ENCODE results near the gene PLB1.

DNA sequence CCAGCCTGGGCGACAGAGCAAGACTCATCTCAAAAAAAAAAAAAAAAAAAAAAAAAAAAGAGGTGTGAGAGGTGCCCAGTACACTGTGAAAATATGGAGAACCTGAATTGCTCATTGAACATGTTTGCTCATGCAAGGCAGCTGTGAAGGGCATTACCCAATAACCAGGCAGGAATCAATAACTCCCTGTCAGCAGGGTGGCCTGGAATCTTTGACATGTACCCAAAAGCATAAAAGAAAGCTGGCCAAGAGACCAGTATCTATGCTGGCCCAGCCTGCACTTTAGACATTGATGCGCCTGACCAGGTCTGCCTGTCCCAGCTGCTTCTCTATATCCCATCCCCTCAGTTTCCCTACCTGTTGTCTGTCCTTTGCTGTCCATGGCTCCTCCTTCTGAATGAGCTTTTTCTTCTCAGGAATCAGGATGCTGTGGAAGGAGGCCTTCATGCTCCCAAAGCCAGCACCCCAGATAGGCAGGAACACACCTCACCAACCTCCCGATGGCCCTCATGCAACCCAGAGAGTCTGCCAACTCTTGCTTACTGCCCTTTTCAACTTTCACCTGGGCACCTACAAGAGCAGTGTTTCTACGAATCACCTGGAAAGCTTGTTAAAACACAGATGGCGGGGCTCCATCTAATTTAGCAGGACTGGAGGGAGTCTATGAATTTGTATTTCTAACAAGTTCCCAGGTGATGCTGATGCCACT is 172.4 kb downstream of the PLB1 start:
- TF ChIP-seq, protein P1, sequence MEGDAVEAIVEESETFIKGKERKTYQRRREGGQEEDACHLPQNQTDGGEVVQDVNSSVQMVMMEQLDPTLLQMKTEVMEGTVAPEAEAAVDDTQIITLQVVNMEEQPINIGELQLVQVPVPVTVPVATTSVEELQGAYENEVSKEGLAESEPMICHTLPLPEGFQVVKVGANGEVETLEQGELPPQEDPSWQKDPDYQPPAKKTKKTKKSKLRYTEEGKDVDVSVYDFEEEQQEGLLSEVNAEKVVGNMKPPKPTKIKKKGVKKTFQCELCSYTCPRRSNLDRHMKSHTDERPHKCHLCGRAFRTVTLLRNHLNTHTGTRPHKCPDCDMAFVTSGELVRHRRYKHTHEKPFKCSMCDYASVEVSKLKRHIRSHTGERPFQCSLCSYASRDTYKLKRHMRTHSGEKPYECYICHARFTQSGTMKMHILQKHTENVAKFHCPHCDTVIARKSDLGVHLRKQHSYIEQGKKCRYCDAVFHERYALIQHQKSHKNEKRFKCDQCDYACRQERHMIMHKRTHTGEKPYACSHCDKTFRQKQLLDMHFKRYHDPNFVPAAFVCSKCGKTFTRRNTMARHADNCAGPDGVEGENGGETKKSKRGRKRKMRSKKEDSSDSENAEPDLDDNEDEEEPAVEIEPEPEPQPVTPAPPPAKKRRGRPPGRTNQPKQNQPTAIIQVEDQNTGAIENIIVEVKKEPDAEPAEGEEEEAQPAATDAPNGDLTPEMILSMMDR (conservative IDR thresholded peaks at IDR 0.05; ENCODE audit: low read depth in 2 of 2) = no peak
- TF ChIP-seq EZH2 (IDR thresholded peaks at IDR 0.05; ENCODE audit: low read depth, unreplicated experiment) (no peak), POLR2AphosphoS5 (IDR thresholded peaks at IDR 0.05; ENCODE audit: low read depth) (no peak), CREB1 (CRISPR knock-in tag; IDR thresholded peaks at IDR 0.05; ENCODE audit: low read depth) (no peak), JUNB (IDR thresholded peaks at IDR 0.05; ENCODE audit: unreplicated experiment) (no peak), EZH2phosphoT487 (IDR thresholded peaks at IDR 0.05; ENCODE audit: unreplicated experiment) (no peak), NANOG (IDR thresholded peaks at IDR 0.05; ENCODE audit: borderline replicate concordance) (no peak), ZNF331 (CRISPR knock-in tag; IDR thresholded peaks at IDR 0.05; ENCODE audit: low read depth) (no peak), STAT1 (IDR thresholded peaks at IDR 0.05; ENCODE audit: unreplicated experiment) (no peak), ZNF114 (CRISPR knock-in tag; IDR thresholded peaks at IDR 0.05) (no peak)
- TF ChIP-seq, protein P2, sequence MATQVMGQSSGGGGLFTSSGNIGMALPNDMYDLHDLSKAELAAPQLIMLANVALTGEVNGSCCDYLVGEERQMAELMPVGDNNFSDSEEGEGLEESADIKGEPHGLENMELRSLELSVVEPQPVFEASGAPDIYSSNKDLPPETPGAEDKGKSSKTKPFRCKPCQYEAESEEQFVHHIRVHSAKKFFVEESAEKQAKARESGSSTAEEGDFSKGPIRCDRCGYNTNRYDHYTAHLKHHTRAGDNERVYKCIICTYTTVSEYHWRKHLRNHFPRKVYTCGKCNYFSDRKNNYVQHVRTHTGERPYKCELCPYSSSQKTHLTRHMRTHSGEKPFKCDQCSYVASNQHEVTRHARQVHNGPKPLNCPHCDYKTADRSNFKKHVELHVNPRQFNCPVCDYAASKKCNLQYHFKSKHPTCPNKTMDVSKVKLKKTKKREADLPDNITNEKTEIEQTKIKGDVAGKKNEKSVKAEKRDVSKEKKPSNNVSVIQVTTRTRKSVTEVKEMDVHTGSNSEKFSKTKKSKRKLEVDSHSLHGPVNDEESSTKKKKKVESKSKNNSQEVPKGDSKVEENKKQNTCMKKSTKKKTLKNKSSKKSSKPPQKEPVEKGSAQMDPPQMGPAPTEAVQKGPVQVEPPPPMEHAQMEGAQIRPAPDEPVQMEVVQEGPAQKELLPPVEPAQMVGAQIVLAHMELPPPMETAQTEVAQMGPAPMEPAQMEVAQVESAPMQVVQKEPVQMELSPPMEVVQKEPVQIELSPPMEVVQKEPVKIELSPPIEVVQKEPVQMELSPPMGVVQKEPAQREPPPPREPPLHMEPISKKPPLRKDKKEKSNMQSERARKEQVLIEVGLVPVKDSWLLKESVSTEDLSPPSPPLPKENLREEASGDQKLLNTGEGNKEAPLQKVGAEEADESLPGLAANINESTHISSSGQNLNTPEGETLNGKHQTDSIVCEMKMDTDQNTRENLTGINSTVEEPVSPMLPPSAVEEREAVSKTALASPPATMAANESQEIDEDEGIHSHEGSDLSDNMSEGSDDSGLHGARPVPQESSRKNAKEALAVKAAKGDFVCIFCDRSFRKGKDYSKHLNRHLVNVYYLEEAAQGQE (IDR thresholded peaks at IDR 0.05; ENCODE audit: unreplicated experiment) = no peak
- TF ChIP-seq, protein P3, sequence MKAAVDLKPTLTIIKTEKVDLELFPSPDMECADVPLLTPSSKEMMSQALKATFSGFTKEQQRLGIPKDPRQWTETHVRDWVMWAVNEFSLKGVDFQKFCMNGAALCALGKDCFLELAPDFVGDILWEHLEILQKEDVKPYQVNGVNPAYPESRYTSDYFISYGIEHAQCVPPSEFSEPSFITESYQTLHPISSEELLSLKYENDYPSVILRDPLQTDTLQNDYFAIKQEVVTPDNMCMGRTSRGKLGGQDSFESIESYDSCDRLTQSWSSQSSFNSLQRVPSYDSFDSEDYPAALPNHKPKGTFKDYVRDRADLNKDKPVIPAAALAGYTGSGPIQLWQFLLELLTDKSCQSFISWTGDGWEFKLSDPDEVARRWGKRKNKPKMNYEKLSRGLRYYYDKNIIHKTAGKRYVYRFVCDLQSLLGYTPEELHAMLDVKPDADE (IDR thresholded peaks at IDR 0.05) = no peak
- TF ChIP-seq, protein P4, sequence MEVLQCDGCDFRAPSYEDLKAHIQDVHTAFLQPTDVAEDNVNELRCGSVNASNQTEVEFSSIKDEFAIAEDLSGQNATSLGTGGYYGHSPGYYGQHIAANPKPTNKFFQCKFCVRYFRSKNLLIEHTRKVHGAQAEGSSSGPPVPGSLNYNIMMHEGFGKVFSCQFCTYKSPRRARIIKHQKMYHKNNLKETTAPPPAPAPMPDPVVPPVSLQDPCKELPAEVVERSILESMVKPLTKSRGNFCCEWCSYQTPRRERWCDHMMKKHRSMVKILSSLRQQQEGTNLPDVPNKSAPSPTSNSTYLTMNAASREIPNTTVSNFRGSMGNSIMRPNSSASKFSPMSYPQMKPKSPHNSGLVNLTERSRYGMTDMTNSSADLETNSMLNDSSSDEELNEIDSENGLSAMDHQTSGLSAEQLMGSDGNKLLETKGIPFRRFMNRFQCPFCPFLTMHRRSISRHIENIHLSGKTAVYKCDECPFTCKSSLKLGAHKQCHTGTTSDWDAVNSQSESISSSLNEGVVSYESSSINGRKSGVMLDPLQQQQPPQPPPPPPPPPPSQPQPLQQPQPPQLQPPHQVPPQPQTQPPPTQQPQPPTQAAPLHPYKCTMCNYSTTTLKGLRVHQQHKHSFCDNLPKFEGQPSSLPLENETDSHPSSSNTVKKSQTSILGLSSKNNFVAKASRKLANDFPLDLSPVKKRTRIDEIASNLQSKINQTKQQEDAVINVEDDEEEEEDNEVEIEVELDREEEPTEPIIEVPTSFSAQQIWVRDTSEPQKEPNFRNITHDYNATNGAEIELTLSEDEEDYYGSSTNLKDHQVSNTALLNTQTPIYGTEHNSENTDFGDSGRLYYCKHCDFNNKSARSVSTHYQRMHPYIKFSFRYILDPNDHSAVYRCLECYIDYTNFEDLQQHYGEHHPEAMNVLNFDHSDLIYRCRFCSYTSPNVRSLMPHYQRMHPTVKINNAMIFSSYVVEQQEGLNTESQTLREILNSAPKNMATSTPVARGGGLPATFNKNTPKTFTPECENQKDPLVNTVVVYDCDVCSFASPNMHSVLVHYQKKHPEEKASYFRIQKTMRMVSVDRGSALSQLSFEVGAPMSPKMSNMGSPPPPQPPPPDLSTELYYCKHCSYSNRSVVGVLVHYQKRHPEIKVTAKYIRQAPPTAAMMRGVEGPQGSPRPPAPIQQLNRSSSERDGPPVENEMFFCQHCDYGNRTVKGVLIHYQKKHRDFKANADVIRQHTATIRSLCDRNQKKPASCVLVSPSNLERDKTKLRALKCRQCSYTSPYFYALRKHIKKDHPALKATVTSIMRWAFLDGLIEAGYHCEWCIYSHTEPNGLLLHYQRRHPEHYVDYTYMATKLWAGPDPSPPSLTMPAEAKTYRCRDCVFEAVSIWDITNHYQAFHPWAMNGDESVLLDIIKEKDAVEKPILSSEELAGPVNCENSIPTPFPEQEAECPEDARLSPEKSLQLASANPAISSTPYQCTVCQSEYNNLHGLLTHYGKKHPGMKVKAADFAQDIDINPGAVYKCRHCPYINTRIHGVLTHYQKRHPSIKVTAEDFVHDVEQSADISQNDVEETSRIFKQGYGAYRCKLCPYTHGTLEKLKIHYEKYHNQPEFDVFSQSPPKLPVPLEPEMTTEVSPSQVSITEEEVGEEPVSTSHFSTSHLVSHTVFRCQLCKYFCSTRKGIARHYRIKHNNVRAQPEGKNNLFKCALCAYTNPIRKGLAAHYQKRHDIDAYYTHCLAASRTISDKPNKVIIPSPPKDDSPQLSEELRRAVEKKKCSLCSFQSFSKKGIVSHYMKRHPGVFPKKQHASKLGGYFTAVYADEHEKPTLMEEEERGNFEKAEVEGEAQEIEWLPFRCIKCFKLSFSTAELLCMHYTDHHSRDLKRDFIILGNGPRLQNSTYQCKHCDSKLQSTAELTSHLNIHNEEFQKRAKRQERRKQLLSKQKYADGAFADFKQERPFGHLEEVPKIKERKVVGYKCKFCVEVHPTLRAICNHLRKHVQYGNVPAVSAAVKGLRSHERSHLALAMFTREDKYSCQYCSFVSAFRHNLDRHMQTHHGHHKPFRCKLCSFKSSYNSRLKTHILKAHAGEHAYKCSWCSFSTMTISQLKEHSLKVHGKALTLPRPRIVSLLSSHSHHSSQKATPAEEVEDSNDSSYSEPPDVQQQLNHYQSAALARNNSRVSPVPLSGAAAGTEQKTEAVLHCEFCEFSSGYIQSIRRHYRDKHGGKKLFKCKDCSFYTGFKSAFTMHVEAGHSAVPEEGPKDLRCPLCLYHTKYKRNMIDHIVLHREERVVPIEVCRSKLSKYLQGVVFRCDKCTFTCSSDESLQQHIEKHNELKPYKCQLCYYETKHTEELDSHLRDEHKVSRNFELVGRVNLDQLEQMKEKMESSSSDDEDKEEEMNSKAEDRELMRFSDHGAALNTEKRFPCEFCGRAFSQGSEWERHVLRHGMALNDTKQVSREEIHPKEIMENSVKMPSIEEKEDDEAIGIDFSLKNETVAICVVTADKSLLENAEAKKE (CRISPR knock-in tag; IDR thresholded peaks at IDR 0.05) = no peak
